Mesodermal cell (in vitro differentiated cells): Measurements from ENCODE around the gene CPZ.

ENCODE experiments used
- H3K27ac ChIP-seq: 2 replicates; pipeline ENCODE4 v1.7.0; 2013; ENCODE audit warnings: mild to moderate bottlenecking, low read depth, low read length, moderate library complexity; ENCODE audit not compliant: severe bottlenecking
- H3K36me3 ChIP-seq: 2 replicates; pipeline ENCODE4 v1.7.1; 2013; ENCODE audit warnings: mild to moderate bottlenecking, low read length, moderate library complexity; ENCODE audit not compliant: control insufficient read depth, insufficient read depth
- H3K4me1 ChIP-seq: one replicate; pipeline ENCODE4 v1.7.1; 2013; ENCODE audit warnings: mild to moderate bottlenecking, low read length; ENCODE audit not compliant: insufficient read depth, control insufficient read depth, poor library complexity, severe bottlenecking
- H3K4me3 ChIP-seq: 2 replicates; pipeline ENCODE4 v1.7.0; 2013; ENCODE audit warnings: low read length, control low read depth, mild to moderate bottlenecking; ENCODE audit not compliant: insufficient read depth, poor library complexity, severe bottlenecking; ENCODE audit errors: extremely low read depth
- H3K9me3 ChIP-seq: 2 replicates; pipeline ENCODE4 v1.7.1; 2013; ENCODE audit warnings: mild to moderate bottlenecking, low read length, moderate library complexity; ENCODE audit not compliant: control insufficient read depth
- WGBS, 2 experiments: methylation state at CpG; one replicate each; pipeline ENCODE4 v1.1.5; 2013; ENCODE audit warnings: missing lambda C conversion rate in 2 of 2; ENCODE audit not compliant: insufficient coverage in 2 of 2; 5-methylcytosine and 5-hydroxymethylcytosine counted together

Gene CPZ

GRCh38 chr4:8548731-8549351 is 43.7 kb upstream of the CPZ start:
- Histone ChIP-seq H3K9me3 (no peaks in the 10 kb centered on the region), H3K4me3 (no peak overlapping the region), H3K27ac (no peak overlapping the region), H3K36me3 (no peaks in the 10 kb centered on the region), H3K4me1 (peaks cover 9% of the 10 kb centered on the region)
- 84 to 93% methylated on average over 7 to 9 of the region's 14 CpGs for WGBS, 2 experiments

GRCh38 chr4:8549352-8549931 is 43.1 kb upstream of the CPZ start:
- H3K36me3 ChIP-seq: no peaks in the 10 kb centered on the region
- 82% methylated on average over 10 of the region's 11 CpGs for WGBS, 2 experiments
- H3K4me3 ChIP-seq: no peak overlapping the region
- H3K9me3 ChIP-seq: no peaks in the 10 kb centered on the region
- H3K27ac ChIP-seq: no peak overlapping the region
- peaks cover 9% of the 10 kb centered on the region for H3K4me1 ChIP-seq

GRCh38 chr4:8550691-8551090 is 41.9 kb upstream of the CPZ start:
- no peaks in the 10 kb centered on the region for H3K36me3 ChIP-seq
- no peak overlapping the region for H3K4me3 ChIP-seq
- H3K4me1 ChIP-seq: peaks cover 9% of the 10 kb centered on the region
- no peak overlapping the region for H3K27ac ChIP-seq
- no peaks in the 10 kb centered on the region for H3K9me3 ChIP-seq
- 88% methylated on average over 7 to 9 of the region's 9 CpGs for WGBS, 2 experiments

- H3K4me1 ChIP-seq: peaks cover 11% of the 10 kb centered on the region
- H3K9me3 ChIP-seq: no peaks in the 10 kb centered on the region
- H3K36me3 ChIP-seq: no peaks in the 10 kb centered on the region
- no peak overlapping the region for H3K4me3 ChIP-seq
- no peak overlapping the region for H3K27ac ChIP-seq
- WGBS, 2 experiments: 90 to 94% methylated on average over 4 of the region's 4 CpGs
These were observed 40.5 kb upstream of the CPZ start for GRCh38 chr4:8552024-8552423.

GRCh38 chr4:8552581-8553205 is 39.9 kb upstream of the CPZ start:
- no peaks in the 10 kb centered on the region for H3K9me3 ChIP-seq
- no peaks in the 10 kb centered on the region for H3K36me3 ChIP-seq
- WGBS, 2 experiments: 77 to 78% methylated on average over 7 to 8 of the region's 8 CpGs
- no peak overlapping the region for H3K4me3 ChIP-seq
- peaks cover 7% of the 10 kb centered on the region for H3K4me1 ChIP-seq
- no peak overlapping the region for H3K27ac ChIP-seq

- H3K27ac ChIP-seq: no peak overlapping the region
- H3K36me3 ChIP-seq: no peaks in the 10 kb centered on the region
- H3K9me3 ChIP-seq: no peaks in the 10 kb centered on the region
- whole genome bisulfite sequencing, 2 experiments: 93 to 96% methylated on average over 6 to 8 of the region's 8 CpGs
- peaks cover 8% of the 10 kb centered on the region for H3K4me1 ChIP-seq
- H3K4me3 ChIP-seq: no peak overlapping the region
These were observed 39.3 kb upstream of the CPZ start for GRCh38 chr4:8553216-8553615.

- Histone ChIP-seq H3K27ac (no peak overlapping the region), H3K4me1 (peaks cover 11% of the 10 kb centered on the region), H3K4me3 (no peak overlapping the region), H3K36me3 (no peaks in the 10 kb centered on the region), H3K9me3 (no peaks in the 10 kb centered on the region)
- 82 to 86% methylated on average over 10 of the region's 12 CpGs for WGBS, 2 experiments
These were observed 38.6 kb upstream of the CPZ start for GRCh38 chr4:8553991-8554405.

GRCh38 chr4:8554555-8555100 is 37.9 kb upstream of the CPZ start:
- no peaks in the 10 kb centered on the region for H3K9me3 ChIP-seq
- peaks cover 11% of the 10 kb centered on the region for H3K4me1 ChIP-seq
- 93 to 94% methylated on average over 13 to 16 of the region's 17 CpGs for whole genome bisulfite sequencing, 2 experiments
- no peak overlapping the region for H3K27ac ChIP-seq
- no peaks in the 10 kb centered on the region for H3K36me3 ChIP-seq
- no peak overlapping the region for H3K4me3 ChIP-seq

- no peak overlapping the region for H3K27ac ChIP-seq
- H3K9me3 ChIP-seq: no peaks in the 10 kb centered on the region
- H3K4me3 ChIP-seq: no peak overlapping the region
- 79 to 93% methylated on average over 4 of the region's 5 CpGs for WGBS, 2 experiments
- H3K4me1 ChIP-seq: peaks cover 11% of the 10 kb centered on the region
- no peaks in the 10 kb centered on the region for H3K36me3 ChIP-seq
These were observed 36.8 kb upstream of the CPZ start for GRCh38 chr4:8555716-8556115.

GRCh38 chr4:8556341-8557150 is 36.0 kb upstream of the CPZ start:
- Histone ChIP-seq H3K4me3 (no peak overlapping the region), H3K9me3 (no peaks in the 10 kb centered on the region), H3K27ac (no peak overlapping the region), H3K36me3 (no peaks in the 10 kb centered on the region), H3K4me1 (peaks cover 11% of the 10 kb centered on the region)
- 74 to 78% methylated on average over 10 to 13 of the region's 17 CpGs for WGBS, 2 experiments
